CD14-positive monocyte (primary cell): ENCODE results near the gene KCNJ18. TPM values are rescaled to one million over a fixed set of nuclear protein-coding genes. Genes with fewer than 3 reads are reported as not detected.

Experiments used
- DNase-seq, 3 donors: peaks; one replicate each; pipeline ENCODE4 v3.0.0-alpha.2; 2011 to 2022
- H2AFZ ChIP-seq: 2 replicates; pipeline ENCODE4 v1.6.0; 2012; ENCODE audit warnings: mild to moderate bottlenecking, low read depth, low read length, inconsistent platforms; ENCODE audit not compliant: insufficient read depth, poor library complexity, severe bottlenecking
- H3K27ac ChIP-seq, 2 donors: 1 replicate in 1 of 2; 2 replicates in 1 of 2; pipeline ENCODE4 v1.5.1; 2012 to 2013; ENCODE audit warnings: low read length in 2 of 2, control low read depth in 1 of 2, inconsistent platforms in 1 of 2, low read depth in 1 of 2, mild to moderate bottlenecking in 1 of 2
- H3K27me3 ChIP-seq, 2 donors: one replicate each; pipeline versions ENCODE4 v1.6.0 to v1.6.1; 2011 to 2013; ENCODE audit warnings: low read length in 2 of 2; ENCODE audit not compliant: control insufficient read depth in 2 of 2, insufficient read depth in 2 of 2
- H3K36me3 ChIP-seq, 2 donors: replicated peaks in 1 of 2; 1 replicate in 1 of 2; 2 replicates in 1 of 2; pipeline versions ENCODE4 v1.5.1 to v1.6.1; 2012 to 2013; ENCODE audit warnings: low read length in 2 of 2, control low read depth in 1 of 2, inconsistent platforms in 1 of 2, mild to moderate bottlenecking in 1 of 2; ENCODE audit not compliant: insufficient read depth in 2 of 2, control insufficient read depth in 1 of 2
- H3K4me1 ChIP-seq, 2 donors: 1 replicate in 1 of 2; 2 replicates in 1 of 2; pipeline versions ENCODE4 v1.5.1 to v1.6.1; 2012 to 2013; ENCODE audit warnings: low read length in 2 of 2, control low read depth in 1 of 2, inconsistent platforms in 1 of 2, mild to moderate bottlenecking in 1 of 2, moderate library complexity in 1 of 2; ENCODE audit not compliant: insufficient read depth in 2 of 2, control insufficient read depth in 1 of 2
- H3K4me2 ChIP-seq: replicated peaks from 2 replicates; pipeline ENCODE3; 2012; ENCODE audit warnings: low read length, moderate library complexity, mild to moderate bottlenecking; ENCODE audit not compliant: poor library complexity, severe bottlenecking; ENCODE audit errors: extremely low read depth
- H3K4me3 ChIP-seq, 3 experiments: fragments of 200-600 bp in 1 of 3; sonication (generic) in 1 of 3; replicated peaks in 1 of 3; 1 replicate in 2 of 3; 2 replicates in 1 of 3; pipeline ENCODE4 v1.5.1; 2011 to 2013; ENCODE audit warnings: low read length in 3 of 3, mild to moderate bottlenecking in 3 of 3, control low read depth in 2 of 3, low read depth in 2 of 3, inconsistent platforms in 1 of 3, moderate library complexity in 1 of 3
- H3K79me2 ChIP-seq: 2 replicates; pipeline ENCODE4 v1.6.0; 2012; ENCODE audit warnings: mild to moderate bottlenecking, control low read depth, inconsistent platforms, low read length, moderate library complexity; ENCODE audit not compliant: insufficient read depth
- H3K9ac ChIP-seq: 2 replicates; pipeline ENCODE4 v1.6.0; 2017; ENCODE audit warnings: low read length, mild to moderate bottlenecking; ENCODE audit not compliant: insufficient read depth, poor library complexity, severe bottlenecking
- H3K9me3 ChIP-seq, 2 donors: replicated peaks in 1 of 2; 1 replicate in 1 of 2; 2 replicates in 1 of 2; pipeline versions ENCODE4 v1.5.1 to v1.6.1; 2012 to 2013; ENCODE audit warnings: low read length in 2 of 2, control low read depth in 1 of 2; ENCODE audit not compliant: control insufficient read depth in 1 of 2, insufficient read depth in 1 of 2
- H4K20me1 ChIP-seq: 2 replicates; pipeline ENCODE4 v1.6.0; 2012; ENCODE audit warnings: mild to moderate bottlenecking, low read length, control low read depth, moderate library complexity; ENCODE audit not compliant: insufficient read depth
- H3K27ac Mint-ChIP-seq, 7 donors: one replicate each; pipeline ENCODE4 v1.8.0; 2020; ENCODE audit warnings: mild to moderate bottlenecking in 7 of 7, mixed read lengths in 7 of 7, moderate library complexity in 6 of 7, inconsistent platforms in 2 of 7
- H3K27me3 Mint-ChIP-seq, 3 donors: one replicate each; pipeline ENCODE4 v1.8.0; 2021 to 2022; ENCODE audit warnings: low read depth in 3 of 3, mild to moderate bottlenecking in 3 of 3, mixed read lengths in 3 of 3, moderate library complexity in 3 of 3, inconsistent platforms in 1 of 3
- H3K36me3 Mint-ChIP-seq, 2 donors: one replicate each; pipeline ENCODE4 v1.8.0; 2020; ENCODE audit warnings: mixed read lengths in 2 of 2, inconsistent platforms in 1 of 2, mild to moderate bottlenecking in 1 of 2
- H3K4me1 Mint-ChIP-seq: one replicate; pipeline ENCODE4 v1.8.0; 2020; ENCODE audit warnings: mild to moderate bottlenecking, mixed read lengths
- H3K4me3 Mint-ChIP-seq, 2 donors: one replicate each; pipeline ENCODE4 v1.8.0; 2020; ENCODE audit warnings: mild to moderate bottlenecking in 2 of 2, mixed read lengths in 2 of 2, moderate library complexity in 1 of 2
- H3K9me3 Mint-ChIP-seq, 7 donors: one replicate each; pipeline ENCODE4 v1.8.0; 2020 to 2022; ENCODE audit warnings: mixed read lengths in 7 of 7, mild to moderate bottlenecking in 6 of 7, moderate library complexity in 6 of 7, inconsistent platforms in 2 of 7
- CTCF ChIP-seq: fragments of 200-600 bp; IDR thresholded peaks from one replicate; pipeline ENCODE4 v1.8.0; 2022; ENCODE audit warnings: antibody characterized with exemption, mild to moderate bottlenecking
- WGBS: methylation state at CpG from one replicate; pipeline ENCODE4 v1.1.5; 2013; ENCODE audit warnings: missing lambda C conversion rate; ENCODE audit not compliant: insufficient coverage; 5-methylcytosine and 5-hydroxymethylcytosine counted together
- intact Hi-C, 2 donors: fragments of 100-400 bp; cut with micrococcal nuclease; formaldehyde crosslinking; loops; one replicate each; pipeline versions ENCODE4 v1.15.0 to v1.15.1; 2023
- polyA plus RNA-seq, 3 donors: library from polyadenylated mRNA; depleted of rRNA in 1 of 3; unstranded in 2 of 3; stranded (reverse) in 1 of 3; fragments of 300-500 nt in 2 of 3; fragments of >200 nt in 1 of 3; fragmentation: Illumina TruSeq in 2 of 3; gene quantifications; 1 replicate in 2 of 3; 2 replicates in 1 of 3; pipeline ENCODE4 v1.2.3, GENCODE V29; 2012 to 2021

Gene KCNJ18
- polyA plus RNA-seq, 3 donors = not detected

- Histone ChIP-seq H3K27ac (no peak overlapping the region), H3K27me3 (no peaks in the 10 kb centered on the region), H3K4me1 (no peaks in the 10 kb centered on the region), H3K79me2 (no peaks in the 10 kb centered on the region), H3K4me3 (no peak overlapping the region), H3K4me2 (no peak overlapping the region), H3K36me3 (no peaks in the 10 kb centered on the region), H3K9ac (no peak overlapping the region), H4K20me1 (no peaks in the 10 kb centered on the region), H3K9me3 (peaks cover 79 to 87% of the 10 kb centered on the region in 2 donors), H2AFZ (no peak overlapping the region)
- Mint-ChIP-seq H3K27me3 (peaks cover 0 to 1% (median 0%) of the 10 kb centered on the region in 3 donors), H3K4me1 (no peaks in the 10 kb centered on the region), H3K4me3 (no peak overlapping the region), H3K27ac (peak overlapping the region in 1 of 7 donors; percentile 69), H3K36me3 (no peaks in the 10 kb centered on the region), H3K9me3 (peaks cover 51 to 87% (median 69%) of the 10 kb centered on the region in 7 donors)
- intact Hi-C loops = no loop called here
- no peak for TF ChIP-seq CTCF
- no peak for DNase-seq
- WGBS = 69% methylated on average over 15 of the region's 15 CpGs
Measured at GRCh38 chr17:21677126-21677910, 15.0 kb upstream of the KCNJ18 start.

GRCh38 chr17:21677911-21678310, 14.4 kb upstream of the KCNJ18 start:
- intact Hi-C loops = no loop called here
- Histone ChIP-seq H2AFZ (no peak overlapping the region), H3K4me1 (no peaks in the 10 kb centered on the region), H3K36me3 (no peaks in the 10 kb centered on the region), H3K4me2 (no peak overlapping the region), H3K9ac (no peak overlapping the region), H3K9me3 (peaks cover 79 to 93% of the 10 kb centered on the region in 2 donors), H3K4me3 (no peak overlapping the region), H3K27ac (no peak overlapping the region), H4K20me1 (no peaks in the 10 kb centered on the region), H3K27me3 (no peaks in the 10 kb centered on the region), H3K79me2 (no peaks in the 10 kb centered on the region)
- 88% methylated on average over 15 of the region's 17 CpGs for WGBS
- TF ChIP-seq CTCF = no peak
- DNase-seq = no peak
- no peak overlapping the region for H3K4me3 Mint-ChIP-seq
- H3K9me3 Mint-ChIP-seq = peaks cover 53 to 93% (median 69%) of the 10 kb centered on the region in 7 donors
- no peaks in the 10 kb centered on the region for H3K36me3 Mint-ChIP-seq
- peaks cover 0 to 1% (median 0%) of the 10 kb centered on the region in 3 donors for H3K27me3 Mint-ChIP-seq
- no peaks in the 10 kb centered on the region for H3K4me1 Mint-ChIP-seq
- H3K27ac Mint-ChIP-seq = no peak overlapping the region
